Limb (tissue), 2 donors: ENCODE measurements around the gene ATP6V0D1.
"Not testable (repeated sequence)": the region's sequence is repeated elsewhere in the genome, so short reads cannot be mapped to it uniquely, and the experiment has no call there.

ENCODE experiments used
- DNase-seq, 2 donors: peaks; one replicate each; pipeline ENCODE4 v3.0.0-alpha.2; 2016; ENCODE audit errors: extremely low spot score in 2 of 2

The ATP6V0D1 gene

GRCh38 chr16:67480833-67481560 is at the start of gene ATP6V0D1:
Gene ATP6V0D1 (minus strand): TSS chr16:67481157. CDS start chr16:67481086, 71 bp downstream.
- peak; percentile 98 to 99 for DNase-seq

DNA sequence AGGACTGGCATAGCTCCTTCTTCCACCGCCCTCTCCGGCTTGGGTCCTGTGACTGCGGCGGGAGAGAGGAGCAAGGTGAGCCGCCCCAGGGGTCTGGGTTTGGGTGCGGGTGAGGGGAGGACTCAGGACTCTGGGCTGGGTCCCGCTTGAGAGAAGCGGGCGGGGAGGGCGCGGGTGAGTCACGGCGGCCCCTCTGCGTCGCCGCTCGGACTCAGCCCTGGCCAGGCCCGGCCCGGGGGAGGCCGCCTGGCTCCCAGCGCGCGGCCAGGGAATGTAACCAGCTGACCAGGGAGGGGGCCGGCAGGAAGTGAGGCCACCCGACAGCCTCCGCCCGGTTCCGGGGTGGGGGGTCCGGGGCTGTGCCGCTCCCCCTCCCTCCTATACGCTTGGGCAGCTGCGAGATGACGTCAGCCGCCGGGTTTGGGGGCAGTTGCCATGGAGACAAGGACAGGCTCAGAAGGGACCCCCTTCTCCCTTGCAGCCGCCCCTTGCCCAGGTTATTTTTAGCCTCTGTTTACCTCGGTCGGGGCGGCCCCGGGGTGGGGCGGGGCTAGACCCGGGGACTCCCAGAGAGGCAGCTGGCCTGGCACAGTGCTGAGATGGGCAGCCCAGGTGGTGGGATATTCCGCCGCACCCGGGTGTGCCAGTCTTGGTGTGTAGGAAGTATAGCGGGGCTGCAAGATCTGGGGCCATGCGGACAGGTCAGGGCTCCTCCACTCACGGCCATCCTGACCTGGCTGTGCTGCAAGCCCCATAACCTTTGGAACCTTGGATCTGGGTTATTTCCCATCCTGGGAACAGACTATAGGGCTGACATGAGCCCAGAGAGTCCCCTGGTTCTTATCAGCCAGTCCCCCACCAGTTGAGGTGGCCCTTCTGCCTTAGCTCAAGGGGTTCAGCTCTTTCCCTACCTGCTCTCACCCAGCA is 49.3 kb upstream of the ATP6V0D1 start:
- DNase-seq: peak; percentile 48 to 82

- no peak for DNase-seq
These were observed 48.6 kb upstream of the ATP6V0D1 start for GRCh38 chr16:67529582-67530012.

DNA sequence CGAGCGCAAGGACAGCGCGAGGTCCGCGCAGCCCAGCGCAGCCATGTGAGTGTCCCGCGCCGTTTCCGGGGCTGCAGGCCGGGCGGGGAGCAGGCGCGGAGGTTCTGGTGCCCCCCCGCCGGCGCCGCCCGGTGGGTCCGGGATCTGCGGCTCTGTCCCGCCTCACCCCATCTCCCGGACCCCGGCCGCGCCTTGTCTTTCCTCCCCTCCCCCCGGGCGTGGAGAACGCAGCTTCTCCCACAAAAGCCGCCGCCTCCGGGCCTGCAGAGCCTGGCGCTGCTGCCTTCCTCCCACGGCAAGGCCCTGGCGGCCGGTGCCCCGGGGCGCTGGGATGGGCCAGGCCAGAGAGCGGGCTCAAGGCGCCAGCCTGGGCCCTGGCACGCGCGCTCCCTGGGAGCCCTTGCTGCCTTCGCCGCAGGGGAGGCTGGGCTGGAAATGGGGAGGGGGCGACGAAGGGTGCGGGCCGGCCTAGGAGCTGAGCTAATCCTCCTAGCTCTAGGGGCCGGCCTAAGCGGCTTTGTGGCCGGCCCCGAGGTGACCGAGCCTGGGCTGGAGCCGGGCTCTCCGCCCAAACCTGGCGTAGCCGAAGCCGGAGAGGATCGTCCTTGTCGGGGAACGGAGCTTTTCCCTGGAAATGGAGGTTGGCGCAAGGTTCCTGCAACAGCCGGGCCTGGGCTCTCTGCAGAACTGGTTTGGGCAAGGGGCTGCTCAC is 48.1 kb upstream of the ATP6V0D1 start:
- DNase-seq: peak in 1 of 2 donors; percentile 77

DNA sequence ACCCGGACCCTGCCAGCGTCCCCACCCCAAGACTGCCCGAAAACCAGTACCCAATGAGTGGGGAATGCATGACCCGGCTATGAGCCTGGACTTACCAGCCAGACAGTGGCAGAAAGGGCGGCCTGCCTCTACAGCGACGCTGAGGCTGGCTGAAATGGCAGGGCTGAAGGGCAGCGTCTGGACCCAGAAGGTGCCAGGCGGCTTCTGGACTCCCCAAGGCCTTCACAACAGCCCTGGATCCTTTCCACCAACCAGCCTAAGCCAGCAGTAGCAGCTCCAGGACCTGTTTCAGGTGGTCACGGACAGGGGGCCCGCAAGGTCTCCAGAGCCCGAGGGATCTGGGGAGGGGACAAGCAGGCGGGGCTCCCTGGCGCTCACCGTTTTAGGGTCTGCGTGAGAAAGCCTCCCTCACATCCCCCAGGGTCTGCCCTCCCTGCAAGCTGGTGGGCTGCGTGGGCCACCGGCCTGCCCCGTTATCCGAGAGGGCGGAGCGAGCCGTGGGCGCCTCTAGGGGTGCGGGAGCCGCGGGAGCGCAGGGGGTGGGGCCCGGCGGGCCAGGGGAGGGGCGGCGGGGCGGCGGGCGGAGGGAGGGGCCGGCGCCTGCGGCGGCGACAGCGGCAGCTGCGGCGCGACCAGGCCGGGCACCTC is 47.4 kb upstream of the ATP6V0D1 start, which contains the start of gene RIPOR1:
Gene RIPOR1, plus strand, starts transcription at position 608 of the 648 bp plus-strand sequence. CDS start 9,618 bp downstream, outside the sequence.
- DNase-seq: no peak

DNA sequence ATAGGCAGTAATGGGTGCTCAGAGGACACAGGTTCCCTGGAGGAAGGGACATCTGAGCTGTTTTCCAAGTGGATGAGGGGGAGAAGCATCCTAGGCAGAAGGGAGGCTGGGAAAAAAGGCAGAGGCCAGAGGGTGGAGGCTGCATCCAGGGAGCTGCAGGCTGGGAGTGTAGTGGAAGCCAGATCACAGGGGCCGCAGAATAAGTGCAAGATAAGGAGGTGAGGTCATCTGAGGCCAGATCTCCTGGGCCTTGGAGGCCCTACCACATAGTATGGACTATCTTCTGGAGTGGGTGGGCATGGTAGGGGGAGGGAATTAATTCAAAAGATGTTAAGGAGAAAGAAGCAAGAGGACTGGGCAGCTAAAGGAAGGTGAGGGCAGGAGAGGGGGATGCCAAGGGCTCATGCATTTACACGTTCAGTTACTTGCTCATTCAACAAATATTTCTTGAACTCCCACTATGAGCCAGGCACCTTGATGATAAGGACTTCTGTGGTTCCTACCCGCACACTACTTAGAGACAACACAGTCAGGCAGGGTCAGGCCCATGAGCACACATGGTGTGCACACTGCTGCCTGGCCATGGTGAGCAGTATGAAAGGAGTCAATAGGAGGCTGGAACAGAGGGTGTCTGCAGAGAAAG is 45.3 kb upstream of the ATP6V0D1 start:
- no peak for DNase-seq

GRCh38 chr16:67525176-67525860 is 44.4 kb upstream of the ATP6V0D1 start:
- no peak for DNase-seq

GRCh38 chr16:67521095-67521804 is 40.3 kb upstream of the ATP6V0D1 start:
- peak; percentile 92 to 96 for DNase-seq

DNA sequence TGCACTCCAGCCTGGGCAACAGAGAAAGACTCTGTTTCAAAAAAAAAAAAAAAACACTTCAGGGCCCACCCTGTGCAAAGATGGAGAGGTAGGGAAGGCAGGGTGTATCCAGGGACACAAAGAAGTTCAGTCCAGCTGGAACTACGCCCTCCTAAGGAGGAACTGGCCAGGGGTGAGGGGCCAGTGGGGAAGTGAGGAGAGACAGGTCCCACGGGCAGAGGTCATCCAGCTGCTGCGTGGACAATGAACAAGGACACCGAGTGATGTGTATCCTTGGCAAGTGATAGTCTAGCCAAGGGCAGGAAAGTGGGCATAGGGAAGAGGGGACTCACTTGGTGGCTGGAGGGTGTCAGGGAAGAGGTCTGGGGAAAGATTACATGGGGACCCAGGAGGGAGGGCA is 38.3 kb upstream of the ATP6V0D1 start:
- DNase-seq: no peak

DNA sequence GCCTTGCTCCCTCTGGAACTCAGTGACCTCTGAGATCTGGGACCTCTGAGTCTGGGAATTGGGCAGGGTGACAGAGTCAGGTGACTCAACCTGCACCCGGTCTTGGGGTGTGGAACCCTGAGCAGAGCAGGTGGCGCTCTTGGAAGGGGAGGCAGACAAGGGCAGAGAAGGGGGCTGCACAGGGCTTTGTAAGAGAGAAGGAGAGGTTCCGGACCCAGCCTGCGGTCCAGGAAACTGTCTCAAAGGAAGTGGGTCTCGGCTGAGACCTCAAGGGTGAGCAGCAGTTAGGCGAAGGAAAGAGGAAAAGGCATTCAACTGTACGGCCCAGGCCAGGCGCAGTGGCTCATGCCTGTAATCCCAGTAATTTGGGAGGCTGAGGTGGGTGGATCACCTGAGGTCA is 37.7 kb upstream of the ATP6V0D1 start:
- no peak for DNase-seq

GRCh38 chr16:67517661-67518423 is 36.9 kb upstream of the ATP6V0D1 start:
- no peak for DNase-seq

- DNase-seq: no peak
These were observed 36.1 kb upstream of the ATP6V0D1 start for GRCh38 chr16:67517155-67517445.

DNA sequence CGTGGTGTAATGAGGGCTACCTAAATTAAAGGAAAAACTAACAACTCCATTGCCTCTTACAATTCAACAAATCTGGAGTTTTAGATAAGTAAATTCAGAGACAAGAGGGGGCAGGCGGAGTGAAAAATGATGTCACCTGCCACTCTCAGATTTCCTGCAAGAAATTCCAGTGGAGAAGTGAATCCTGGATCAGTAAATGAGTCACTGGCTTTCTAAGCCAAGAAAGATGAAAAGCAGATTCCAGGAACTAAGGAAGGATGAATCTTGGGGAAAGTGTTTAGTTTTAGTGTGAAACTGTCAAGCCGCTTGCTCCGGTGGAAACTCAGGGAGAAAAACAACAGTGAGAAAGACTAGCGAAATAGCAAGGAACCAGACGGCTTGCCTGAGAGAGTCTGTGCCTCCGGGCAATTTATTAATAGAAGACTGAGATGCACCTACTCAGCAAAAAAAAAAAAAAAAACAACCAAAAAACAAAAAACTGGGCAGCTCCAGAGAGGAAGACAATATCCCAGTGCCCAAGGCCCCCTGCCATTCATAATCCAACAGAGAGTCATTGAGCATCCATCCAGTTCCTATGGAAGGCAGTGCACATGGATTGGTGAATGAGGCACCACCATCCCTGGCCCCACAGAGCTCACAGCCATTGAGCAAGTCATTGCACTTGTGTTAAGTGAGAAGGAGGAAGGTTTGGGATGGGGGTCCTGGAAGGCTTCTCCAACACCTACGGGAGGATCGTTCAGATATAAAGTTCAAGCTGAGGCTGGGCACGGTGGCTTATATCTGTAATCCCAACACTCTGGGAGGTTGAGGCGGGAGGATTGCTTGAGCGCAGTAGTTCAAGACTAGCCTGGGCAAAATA is 35.6 kb upstream of the ATP6V0D1 start:
- no peak for DNase-seq

DNA sequence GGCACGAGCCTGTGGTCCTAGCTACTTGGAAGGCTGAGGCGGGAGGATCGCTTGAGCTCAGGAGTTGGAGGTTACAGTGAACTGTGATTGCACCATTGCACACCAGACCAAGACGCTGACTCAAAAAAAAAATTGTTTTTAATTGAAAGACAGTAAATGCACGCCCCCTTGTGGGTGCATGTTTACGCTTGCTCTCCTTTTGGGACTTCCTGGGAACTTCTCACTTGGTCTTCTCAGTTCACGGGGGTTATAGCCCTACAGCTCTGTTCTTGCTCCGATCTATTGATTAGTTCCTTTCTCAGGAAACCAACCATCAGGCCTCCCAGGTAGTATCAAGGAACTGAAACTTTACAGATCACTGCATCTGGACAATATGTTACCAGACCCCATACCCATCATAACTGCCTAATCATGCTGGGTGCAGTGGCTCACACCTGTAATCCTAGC is 33.4 kb upstream of the ATP6V0D1 start:
- DNase-seq: peak in 1 of 2 donors; percentile 48

- not testable (repeated sequence) for DNase-seq
These were observed 32.9 kb upstream of the ATP6V0D1 start for GRCh38 chr16:67513892-67514291.

GRCh38 chr16:67509016-67509415 is 28.1 kb upstream of the ATP6V0D1 start:
- DNase-seq: no peak

DNA sequence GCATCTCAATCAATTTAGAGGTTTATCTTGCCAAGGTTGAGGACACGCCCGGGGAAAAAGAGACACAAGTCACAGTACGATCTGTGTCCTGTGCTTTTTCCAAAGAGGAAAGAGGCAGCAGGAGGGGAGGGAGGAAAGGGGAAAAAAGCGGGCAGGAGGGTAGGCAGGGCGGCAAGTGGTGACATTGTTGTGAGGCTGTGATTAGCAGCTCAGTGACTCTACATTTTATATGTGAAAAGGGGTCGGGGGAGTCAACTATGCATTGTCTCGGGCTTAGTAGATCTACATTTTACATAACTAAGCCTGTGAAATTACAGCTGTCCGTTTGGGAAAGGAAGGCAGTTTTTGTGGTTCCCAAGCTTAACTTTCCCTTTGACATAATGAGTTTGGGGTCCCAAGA is 25.5 kb upstream of the ATP6V0D1 start:
- DNase-seq: no peak
